H9 (cell line): ENCODE measurements around the gene GMPR2. TPM values are rescaled to one million over a fixed set of nuclear protein-coding genes. Genes with fewer than 3 reads are reported as not detected.

Experiments
- DNase-seq: peaks from one replicate; pipeline ENCODE4 v3.0.0-alpha.2; 2017
- H2AFZ ChIP-seq: one replicate; pipeline ENCODE4 v1.6.1; 2013; ENCODE audit warnings: mild to moderate bottlenecking, low read length, control low read depth, moderate library complexity
- H2AK5ac ChIP-seq: 2 replicates; pipeline ENCODE4 v1.6.1; 2013; ENCODE audit warnings: low read length, control low read depth, mixed read lengths; ENCODE audit not compliant: insufficient read length
- H2BK120ac ChIP-seq: one replicate; pipeline ENCODE4 v1.6.1; 2013; ENCODE audit warnings: low read depth, mild to moderate bottlenecking, low read length, control low read depth, inconsistent platforms; ENCODE audit not compliant: poor library complexity, severe bottlenecking
- H2BK12ac ChIP-seq: 2 replicates; pipeline ENCODE4 v1.6.1; 2013; ENCODE audit warnings: low read length, control low read depth, mixed read lengths, low read depth; ENCODE audit not compliant: insufficient read length
- H2BK15ac ChIP-seq: 2 replicates; pipeline ENCODE4 v1.6.1; 2013; ENCODE audit warnings: low read depth, low read length, control low read depth
- H2BK20ac ChIP-seq: one replicate; pipeline ENCODE4 v1.6.1; 2013; ENCODE audit warnings: low read depth, mild to moderate bottlenecking, low read length, control low read depth, inconsistent platforms; ENCODE audit not compliant: poor library complexity, severe bottlenecking
- H2BK5ac ChIP-seq: 2 replicates; pipeline ENCODE4 v1.6.1; 2013; ENCODE audit warnings: low read length, control low read depth, mixed read lengths; ENCODE audit not compliant: insufficient read length
- H3K14ac ChIP-seq: 2 replicates; pipeline ENCODE4 v1.6.1; 2013; ENCODE audit warnings: low read length, control low read depth; ENCODE audit not compliant: insufficient read depth
- H3K18ac ChIP-seq: 2 replicates; pipeline ENCODE4 v1.6.1; 2013; ENCODE audit warnings: low read depth, mild to moderate bottlenecking, mixed read lengths, low read length, control low read depth; ENCODE audit not compliant: insufficient read length
- H3K23ac ChIP-seq: 2 replicates; pipeline ENCODE4 v1.6.1; 2013; ENCODE audit warnings: low read length, control low read depth, mixed read lengths, low read depth; ENCODE audit not compliant: insufficient read length
- H3K23me2 ChIP-seq: 2 replicates; pipeline ENCODE4 v1.6.1; 2013; ENCODE audit warnings: low read depth, mild to moderate bottlenecking, mixed read lengths, low read length, control low read depth; ENCODE audit not compliant: insufficient read length, poor library complexity, severe bottlenecking
- H3K27ac ChIP-seq: 2 replicates; pipeline ENCODE4 v1.5.1; 2013; ENCODE audit warnings: low read length, control low read depth, mixed read lengths, low read depth; ENCODE audit not compliant: insufficient read length
- H3K27me3 ChIP-seq: 2 replicates; pipeline ENCODE4 v1.6.1; 2013; ENCODE audit warnings: low read length, control low read depth, inconsistent platforms; ENCODE audit not compliant: insufficient read depth
- H3K4ac ChIP-seq: 2 replicates; pipeline ENCODE4 v1.6.1; 2013; ENCODE audit warnings: low read depth, mild to moderate bottlenecking, control low read depth, inconsistent platforms, low read length, moderate library complexity
- H3K4me1 ChIP-seq: 2 replicates; pipeline ENCODE4 v1.6.1; 2013; ENCODE audit warnings: low read length, control low read depth, inconsistent platforms; ENCODE audit not compliant: insufficient read depth
- H3K4me2 ChIP-seq: 2 replicates; pipeline ENCODE4 v1.6.1; 2013; ENCODE audit warnings: low read length, control low read depth, mixed read lengths; ENCODE audit not compliant: insufficient read length, insufficient read depth
- H3K56ac ChIP-seq: 2 replicates; pipeline ENCODE4 v1.6.1; 2013; ENCODE audit warnings: low read depth, mild to moderate bottlenecking, mixed read lengths, low read length, control low read depth; ENCODE audit not compliant: insufficient read length
- H3K79me1 ChIP-seq: 2 replicates; pipeline ENCODE4 v1.6.1; 2013; ENCODE audit warnings: low read depth, mild to moderate bottlenecking, moderate library complexity, low read length, control low read depth, inconsistent platforms; ENCODE audit not compliant: insufficient read depth, poor library complexity, severe bottlenecking
- H3K79me2 ChIP-seq: 2 replicates; pipeline ENCODE4 v1.6.1; 2013; ENCODE audit warnings: low read length, control low read depth, inconsistent platforms; ENCODE audit not compliant: insufficient read depth
- H3K9ac ChIP-seq: 2 replicates; pipeline ENCODE4 v1.6.1; 2013; ENCODE audit warnings: low read length, control low read depth, mixed read lengths; ENCODE audit not compliant: insufficient read length; ENCODE audit errors: extremely low read depth
- H3K9me3 ChIP-seq: one replicate; pipeline ENCODE4 v1.6.1; 2013; ENCODE audit warnings: low read depth, low read length, inconsistent platforms; ENCODE audit not compliant: control insufficient read depth
- H3T11ph ChIP-seq: one replicate; pipeline ENCODE4 v1.6.1; 2013; ENCODE audit warnings: mild to moderate bottlenecking, low read length, control low read depth, inconsistent platforms
- H4K20me1 ChIP-seq: one replicate; pipeline ENCODE4 v1.6.1; 2013; ENCODE audit not compliant: control insufficient read depth, insufficient read length, insufficient read depth
- H4K5ac ChIP-seq: 2 replicates; pipeline ENCODE4 v1.6.1; 2013; ENCODE audit warnings: low read depth, mild to moderate bottlenecking, mixed read lengths, low read length, control low read depth; ENCODE audit not compliant: insufficient read length
- H4K8ac ChIP-seq: replicated peaks from 2 replicates; pipeline ENCODE4 v1.6.1; 2013; ENCODE audit warnings: low read length, control low read depth, mixed read lengths, low read depth; ENCODE audit not compliant: insufficient read length
- H4K91ac ChIP-seq: 2 replicates; pipeline ENCODE4 v1.6.1; 2013; ENCODE audit warnings: low read depth, mild to moderate bottlenecking, moderate library complexity, mixed read lengths, low read length, control low read depth; ENCODE audit not compliant: insufficient read length
- H3K27ac Mint-ChIP-seq, 3 experiments: 2 replicates in 2 of 3; 3 replicates in 1 of 3; pipeline ENCODE4 v1.8.0; 2020 to 2021; ENCODE audit warnings: mixed read lengths in 3 of 3, mild to moderate bottlenecking in 1 of 3, moderate library complexity in 1 of 3
- H3K27me3 Mint-ChIP-seq: 2 replicates; pipeline ENCODE4 v1.8.0; 2021; ENCODE audit warnings: low read depth, mild to moderate bottlenecking, moderate library complexity, mixed read lengths
- H3K36me3 Mint-ChIP-seq, 3 experiments: 2 replicates in 2 of 3; 3 replicates in 1 of 3; pipeline ENCODE4 v1.8.0; 2020 to 2021; ENCODE audit warnings: low read depth in 3 of 3, mixed read lengths in 3 of 3; ENCODE audit not compliant: insufficient read depth in 1 of 3
- H3K4me1 Mint-ChIP-seq, 2 experiments: 2 replicates each; pipeline ENCODE4 v1.8.0; 2020; ENCODE audit warnings: mixed read lengths in 2 of 2
- H3K4me3 Mint-ChIP-seq, 2 experiments: 2 replicates in 1 of 2; 3 replicates in 1 of 2; pipeline ENCODE4 v1.8.0; 2020 to 2021; ENCODE audit warnings: mild to moderate bottlenecking in 2 of 2, mixed read lengths in 2 of 2, moderate library complexity in 1 of 2
- H3K9me3 Mint-ChIP-seq, 2 experiments: 2 replicates in 1 of 2; 3 replicates in 1 of 2; pipeline ENCODE4 v1.8.0; 2020; ENCODE audit warnings: mild to moderate bottlenecking in 2 of 2, mixed read lengths in 2 of 2, moderate library complexity in 1 of 2
- WGBS: extraction: QIAGEN DNeasy Blood & Tissue Kit; methylation state at CpG from one replicate; pipeline ENCODE4 v1.1.7; 2013; ENCODE audit warnings: missing lambda C conversion rate, low lambda C conversion rate, mixed read lengths; ENCODE audit not compliant: insufficient read length; ENCODE audit errors: extremely low coverage; 5-methylcytosine and 5-hydroxymethylcytosine counted together
- long read RNA-seq: library from polyadenylated mRNA; unstranded; transcript quantifications from one replicate; pipeline ENCODE4 v2.0.0, GENCODE V29; 2020
- total RNA-seq: library from RNA; stranded (reverse); gene quantifications from 2 replicates; pipeline ENCODE4 v1.2.1, GENCODE V29; 2021
- TF ChIP-seq, protein P1 (sequence below): fragments of 200-600 bp; sonication (generic); conservative IDR thresholded peaks from 3 replicates; pipeline ENCODE4 v1.8.0; 2021; ENCODE audit warnings: antibody characterized with exemption, mild to moderate bottlenecking

The GMPR2 gene
- 84.7 and 86.9 TPM in 2 replicates for total RNA-seq
- long read RNA-seq, transcript GMPR2-223 (10 exons, 1,893 nt), result minor isoform, 104 of 646 reads
- long read RNA-seq, transcript GMPR2-204 (9 exons, 1,864 nt), result minor isoform, 92 of 646 reads
- long read RNA-seq, transcript GMPR2-202 (10 exons, 1,972 nt), result minor isoform, 37 of 646 reads
- long read RNA-seq, transcript GMPR2-203 (10 exons, 1,652 nt), result major isoform, 270 of 646 reads
- long read RNA-seq, partial matches to known transcripts, result 39 of 646 reads
- long read RNA-seq, other reads (novel, unspliced or antisense), result 94 of 646 reads

DNA sequence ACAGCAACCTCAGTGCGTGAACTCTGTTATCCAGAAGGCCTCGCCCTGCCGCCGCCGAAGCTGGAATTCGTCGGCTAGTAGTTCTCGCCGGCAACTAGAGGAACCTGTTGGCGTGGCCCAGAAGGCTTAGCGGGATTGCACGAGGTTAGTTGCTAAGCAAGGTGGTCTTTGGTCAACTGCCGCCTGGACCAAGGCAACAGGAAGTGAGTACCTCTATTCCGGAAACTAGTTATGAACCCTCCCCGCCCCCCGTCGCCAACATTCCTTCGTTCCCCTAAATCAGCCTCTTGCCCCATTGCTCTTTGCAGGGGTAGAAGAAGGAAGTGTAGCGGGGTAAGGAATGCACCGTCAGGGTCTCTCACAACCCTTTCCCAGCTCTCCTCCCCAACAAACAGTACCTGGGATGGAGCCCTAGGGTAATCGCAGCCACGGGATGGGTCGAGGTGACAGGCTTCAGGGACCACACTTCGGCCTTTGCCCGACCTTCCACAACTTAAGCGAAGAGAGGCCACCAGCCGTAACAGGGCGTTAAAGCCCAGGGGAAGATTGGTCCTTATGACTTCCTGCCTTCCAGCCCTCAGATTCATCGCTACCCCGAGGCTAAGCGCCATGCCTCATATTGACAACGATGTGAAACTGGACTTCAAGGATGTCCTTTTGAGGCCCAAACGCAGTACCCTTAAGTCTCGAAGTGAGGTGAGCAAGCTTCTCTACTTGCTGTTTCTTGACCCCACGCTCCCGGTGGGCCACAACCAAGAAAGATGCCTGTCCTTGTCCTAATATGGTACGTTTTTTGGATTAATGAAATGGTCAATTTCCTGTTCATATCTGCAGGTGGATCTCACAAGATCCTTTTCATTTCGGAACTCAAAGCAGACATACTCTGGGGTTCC is at the start of gene GMPR2:
TSS of gene GMPR2 (plus strand) at position 285 of the 893 bp plus-strand sequence. CDS start at position 610, 325 bp downstream.
- Histone ChIP-seq H3K27me3 (no peaks in the 10 kb centered on the region), H3K9me3 (no peaks in the 10 kb centered on the region), H3K27ac (peak within 1 kb of the TSS; percentile 57), H3K23me2 (peaks cover 15% of the 10 kb centered on the region), H2BK12ac (no peak within 1 kb of the TSS), H3K79me2 (peaks cover 3% of the 10 kb centered on the region; the same call in 1 of the 2 replicates), H2AFZ (peak within 1 kb of the TSS; percentile 32), H3K56ac (no peak within 1 kb of the TSS), H2BK5ac (peak within 1 kb of the TSS; percentile 1), H4K5ac (no peak within 1 kb of the TSS), H3K4me1 (0 out of 2 replicates have a peak, but pooled peaks cover 6% of the 10 kb centered on the region), H3K9ac (peak within 1 kb of the TSS; percentile 89), H3K4ac (no peak within 1 kb of the TSS), H2AK5ac (no peak within 1 kb of the TSS), H3K4me2 (peak within 1 kb of the TSS; percentile 99), H3K23ac (no peak within 1 kb of the TSS), H2BK120ac (no peak within 1 kb of the TSS), H3T11ph (no peak within 1 kb of the TSS), H4K20me1 (no peaks in the 10 kb centered on the region), H2BK20ac (no peak within 1 kb of the TSS), H2BK15ac (no peak within 1 kb of the TSS), H3K18ac (peak within 1 kb of the TSS; percentile 83), H3K14ac (peak within 1 kb of the TSS; percentile 49; the same call in 1 of the 2 replicates), H3K79me1 (peaks cover 11% of the 10 kb centered on the region), H4K8ac (peak within 1 kb of the TSS; percentile 47), H4K91ac (no peak within 1 kb of the TSS)
- no CpG with 5 or more reads among the region's 38 CpGs for WGBS
- no peak for DNase-seq
- Mint-ChIP-seq H3K9me3 (no peaks in the 10 kb centered on the region), H3K27me3 (no peaks in the 10 kb centered on the region), H3K4me3 (peak within 1 kb of the TSS; percentile 98 to 99), H3K4me1 (peaks cover 8 to 22% of the 10 kb centered on the region in 2 experiments), H3K36me3 (peaks cover 21 to 46% (median 43%) of the 10 kb centered on the region in 3 experiments; a peak in 6 of 7 replicates), H3K27ac (peak within 1 kb of the TSS; percentile 96 to 99 (median 98))
- TF ChIP-seq, protein P1, sequence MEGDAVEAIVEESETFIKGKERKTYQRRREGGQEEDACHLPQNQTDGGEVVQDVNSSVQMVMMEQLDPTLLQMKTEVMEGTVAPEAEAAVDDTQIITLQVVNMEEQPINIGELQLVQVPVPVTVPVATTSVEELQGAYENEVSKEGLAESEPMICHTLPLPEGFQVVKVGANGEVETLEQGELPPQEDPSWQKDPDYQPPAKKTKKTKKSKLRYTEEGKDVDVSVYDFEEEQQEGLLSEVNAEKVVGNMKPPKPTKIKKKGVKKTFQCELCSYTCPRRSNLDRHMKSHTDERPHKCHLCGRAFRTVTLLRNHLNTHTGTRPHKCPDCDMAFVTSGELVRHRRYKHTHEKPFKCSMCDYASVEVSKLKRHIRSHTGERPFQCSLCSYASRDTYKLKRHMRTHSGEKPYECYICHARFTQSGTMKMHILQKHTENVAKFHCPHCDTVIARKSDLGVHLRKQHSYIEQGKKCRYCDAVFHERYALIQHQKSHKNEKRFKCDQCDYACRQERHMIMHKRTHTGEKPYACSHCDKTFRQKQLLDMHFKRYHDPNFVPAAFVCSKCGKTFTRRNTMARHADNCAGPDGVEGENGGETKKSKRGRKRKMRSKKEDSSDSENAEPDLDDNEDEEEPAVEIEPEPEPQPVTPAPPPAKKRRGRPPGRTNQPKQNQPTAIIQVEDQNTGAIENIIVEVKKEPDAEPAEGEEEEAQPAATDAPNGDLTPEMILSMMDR, result no peak
